HepG2 (cell line): ENCODE measurements around the gene RMDN2.

Experiments used
- EP300 ChIP-seq, 3 experiments: sonication (generic) in 1 of 3; formaldehyde crosslinking in 1 of 3; IDR thresholded peaks; 2 replicates each; pipeline versions ENCODE4 v1.5.1 to v1.6.1; 2011 to 2020; ENCODE audit warnings: low read depth in 2 of 3, low read length in 2 of 3, borderline replicate concordance in 1 of 3, improper control_type of control experiment in 1 of 3, mild to moderate bottlenecking in 1 of 3, missing genetic modification reagents in 1 of 3, moderate library complexity in 1 of 3
- NONO ChIP-seq, 2 experiments: fragments of 450-650 bp in 1 of 2; sonication (generic) in 1 of 2; formaldehyde crosslinking in 1 of 2; IDR thresholded peaks in 1 of 2; conservative IDR thresholded peaks in 1 of 2; 2 replicates each; pipeline versions ENCODE4 v1.6.1 to v1.8.0; 2017 to 2022; ENCODE audit warnings: mild to moderate bottlenecking in 1 of 2, missing genetic modification reagents in 1 of 2, moderate library complexity in 1 of 2
- SP1 ChIP-seq, 2 experiments: fragments of 450-650 bp in 1 of 2; sonication (generic) in 1 of 2; formaldehyde crosslinking in 1 of 2; IDR thresholded peaks; 2 replicates each; pipeline versions ENCODE4 v1.4.0 to v1.6.1; 2016 to 2020; ENCODE audit warnings: missing genetic modification reagents in 1 of 2
- YY1 ChIP-seq: IDR thresholded peaks from 2 replicates; pipeline ENCODE4 v1.6.1; 2011; ENCODE audit warnings: low read length, low read depth, moderate library complexity, mild to moderate bottlenecking; ENCODE audit not compliant: insufficient read depth, insufficient replicate concordance
- ZNF484 ChIP-seq: sonication (generic); formaldehyde crosslinking; IDR thresholded peaks from 2 replicates; pipeline ENCODE4 v1.5.1; 2020; ENCODE audit warnings: mild to moderate bottlenecking, low read depth, missing genetic modification reagents, borderline replicate concordance
- TF ChIP-seq, protein P1 (sequence below): sonication (generic); formaldehyde crosslinking; IDR thresholded peaks from 2 replicates; pipeline ENCODE4 v1.5.0; 2020; ENCODE audit warnings: mild to moderate bottlenecking, missing genetic modification reagents, moderate library complexity

DNA sequence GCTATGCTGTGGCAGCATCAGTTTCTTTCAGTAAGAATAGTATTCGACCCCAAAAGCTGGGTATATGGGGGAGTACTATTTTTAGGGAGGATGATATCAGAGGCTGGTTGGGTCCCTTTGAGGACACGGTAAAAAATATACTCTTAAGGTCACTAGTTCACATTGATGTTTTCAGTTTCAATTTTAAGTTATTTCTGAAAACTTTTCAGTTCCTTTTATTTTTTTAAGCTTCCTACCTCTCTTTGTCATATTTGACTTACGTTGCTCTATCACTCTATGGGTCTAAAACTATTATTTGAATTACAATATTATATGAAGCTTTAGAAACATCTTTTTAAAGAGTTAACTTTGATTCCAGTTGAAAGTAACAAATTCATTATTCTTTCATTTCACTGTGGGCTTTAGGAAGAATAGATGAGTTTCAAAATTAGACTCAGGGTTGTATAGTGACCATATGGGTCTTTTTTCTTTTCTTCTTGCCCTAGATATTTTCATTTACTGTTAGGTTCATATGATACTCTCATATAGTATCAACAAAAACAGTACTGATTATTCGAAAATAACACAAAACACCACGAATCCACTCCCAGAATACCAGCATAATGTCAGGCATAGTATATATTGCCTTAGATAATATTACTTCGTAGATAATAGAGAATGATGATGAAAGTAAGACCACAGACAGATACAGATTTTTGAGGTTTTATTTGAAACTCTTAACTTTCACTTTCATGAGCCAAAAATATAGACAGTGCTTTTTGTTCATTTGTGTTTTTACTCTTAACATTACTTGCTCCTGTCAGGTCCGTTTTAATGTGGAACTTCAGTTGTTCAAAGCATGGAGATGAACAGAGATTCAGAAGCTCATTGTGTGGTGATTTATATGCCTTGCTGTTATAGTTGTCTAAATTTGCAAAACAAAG lies 9.8 kb downstream of the RMDN2 start:
- TF ChIP-seq SP1 (IDR thresholded peaks at IDR 0.05) (no peak), SP1 (CRISPR knock-in tag; IDR thresholded peaks at IDR 0.05) (no peak), YY1 (no peak), NONO (IDR thresholded peaks at IDR 0.05) (no peak), NONO (CRISPR knock-in tag; conservative IDR thresholded peaks at IDR 0.05) (no peak), EP300 (IDR thresholded peaks at IDR 0.05; ENCODE audit: low read depth in 2 of 2, low read length in 2 of 2) (no peak), EP300 (CRISPR knock-in tag; IDR thresholded peaks at IDR 0.05; ENCODE audit: borderline replicate concordance) (no peak), ZNF484 (CRISPR knock-in tag) (no peak)
- TF ChIP-seq, protein P1, sequence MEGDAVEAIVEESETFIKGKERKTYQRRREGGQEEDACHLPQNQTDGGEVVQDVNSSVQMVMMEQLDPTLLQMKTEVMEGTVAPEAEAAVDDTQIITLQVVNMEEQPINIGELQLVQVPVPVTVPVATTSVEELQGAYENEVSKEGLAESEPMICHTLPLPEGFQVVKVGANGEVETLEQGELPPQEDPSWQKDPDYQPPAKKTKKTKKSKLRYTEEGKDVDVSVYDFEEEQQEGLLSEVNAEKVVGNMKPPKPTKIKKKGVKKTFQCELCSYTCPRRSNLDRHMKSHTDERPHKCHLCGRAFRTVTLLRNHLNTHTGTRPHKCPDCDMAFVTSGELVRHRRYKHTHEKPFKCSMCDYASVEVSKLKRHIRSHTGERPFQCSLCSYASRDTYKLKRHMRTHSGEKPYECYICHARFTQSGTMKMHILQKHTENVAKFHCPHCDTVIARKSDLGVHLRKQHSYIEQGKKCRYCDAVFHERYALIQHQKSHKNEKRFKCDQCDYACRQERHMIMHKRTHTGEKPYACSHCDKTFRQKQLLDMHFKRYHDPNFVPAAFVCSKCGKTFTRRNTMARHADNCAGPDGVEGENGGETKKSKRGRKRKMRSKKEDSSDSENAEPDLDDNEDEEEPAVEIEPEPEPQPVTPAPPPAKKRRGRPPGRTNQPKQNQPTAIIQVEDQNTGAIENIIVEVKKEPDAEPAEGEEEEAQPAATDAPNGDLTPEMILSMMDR (CRISPR knock-in tag), result no peak
